RPMI7951 (cell line): ENCODE measurements around the gene PRODH. TPM values are rescaled to one million over a fixed set of nuclear protein-coding genes. Genes with fewer than 3 reads are reported as not detected.
"Not testable (repeated sequence)": the region's sequence is repeated elsewhere in the genome, so short reads cannot be mapped to it uniquely, and the experiment has no call there.

ENCODE experiments used
- DNase-seq: peaks from one replicate; pipeline ENCODE4 v3.0.0-alpha.2; 2012; ENCODE audit warnings: low read depth
- total RNA-seq: library from RNA; depleted of rRNA; stranded (reverse); fragments of >200 nt; shearing (Covaris generic); gene quantifications from 2 replicates; pipeline ENCODE4 v1.2.3, GENCODE V29; 2014

The PRODH gene
- total RNA-seq, 1 experiment from 2014 or later = not detected

- DNase-seq = peak; percentile 6
Observed at GRCh38 chr22:18968011-18968749, 32.1 kb upstream of the PRODH start.

GRCh38 chr22:18967391-18968010 is 31.4 kb upstream of the PRODH start:
- peak; percentile 57 for DNase-seq

- DNase-seq = peak; percentile 27
Observed at GRCh38 chr22:18966748-18967147, 30.7 kb upstream of the PRODH start.

- no peak for DNase-seq
Observed at GRCh38 chr22:18965526-18966421, 29.7 kb upstream of the PRODH start.

- DNase-seq = not testable (repeated sequence)
Observed at GRCh38 chr22:18964501-18965265, 28.6 kb upstream of the PRODH start.

GRCh38 chr22:18964051-18964450 is 28.0 kb upstream of the PRODH start:
- DNase-seq = not testable (repeated sequence)

GRCh38 chr22:18962308-18962635 is 26.2 kb upstream of the PRODH start:
- no peak for DNase-seq

- not testable (repeated sequence) for DNase-seq
Observed at GRCh38 chr22:18961632-18962307, 25.7 kb upstream of the PRODH start.

GRCh38 chr22:18961201-18961600 is 25.1 kb upstream of the PRODH start:
- DNase-seq = not testable (repeated sequence)

- not testable (repeated sequence) for DNase-seq
Observed at GRCh38 chr22:18960166-18960820, 24.2 kb upstream of the PRODH start.

GRCh38 chr22:18959741-18960140 is 23.6 kb upstream of the PRODH start:
- DNase-seq = peak; percentile 8

GRCh38 chr22:18959266-18959665 is 23.2 kb upstream of the PRODH start:
- DNase-seq = not testable (repeated sequence)

- DNase-seq = peak; percentile 93
Observed at GRCh38 chr22:18958738-18959137, 22.6 kb upstream of the PRODH start.

- peak; percentile 46 for DNase-seq
Observed at GRCh38 chr22:18958321-18958705, 22.2 kb upstream of the PRODH start.

- not testable (repeated sequence) for DNase-seq
Observed at GRCh38 chr22:18957621-18958320, 21.7 kb upstream of the PRODH start.

GRCh38 chr22:18956956-18957355 is 20.9 kb upstream of the PRODH start:
- DNase-seq = not testable (repeated sequence)

GRCh38 chr22:18956121-18956895 is 20.2 kb upstream of the PRODH start:
- not testable (repeated sequence) for DNase-seq

GRCh38 chr22:18955696-18956095 is 19.6 kb upstream of the PRODH start:
- no peak for DNase-seq

- no peak for DNase-seq
Observed at GRCh38 chr22:18954990-18955571, 19.0 kb upstream of the PRODH start.
